A673 (cell line): ENCODE results near the gene MYO18A.

Experiments
- EZH2 ChIP-seq: fragments of 200-600 bp; sonication (generic); IDR thresholded peaks from 2 replicates; pipeline ENCODE4 v1.6.1; 2017; ENCODE audit warnings: borderline replicate concordance, low read depth, mild to moderate bottlenecking, mixed read lengths, antibody characterized with exemption, low read length; ENCODE audit not compliant: poor library complexity, severe bottlenecking
- TF ChIP-seq, protein P1 (sequence below): fragments of 300-800, 200-600 bp; sonication (generic); conservative IDR thresholded peaks from 2 replicates; pipeline ENCODE4 v1.5.1; 2017; ENCODE audit warnings: low read depth, mild to moderate bottlenecking, antibody characterized with exemption, low read length, moderate library complexity, mixed read lengths

DNA sequence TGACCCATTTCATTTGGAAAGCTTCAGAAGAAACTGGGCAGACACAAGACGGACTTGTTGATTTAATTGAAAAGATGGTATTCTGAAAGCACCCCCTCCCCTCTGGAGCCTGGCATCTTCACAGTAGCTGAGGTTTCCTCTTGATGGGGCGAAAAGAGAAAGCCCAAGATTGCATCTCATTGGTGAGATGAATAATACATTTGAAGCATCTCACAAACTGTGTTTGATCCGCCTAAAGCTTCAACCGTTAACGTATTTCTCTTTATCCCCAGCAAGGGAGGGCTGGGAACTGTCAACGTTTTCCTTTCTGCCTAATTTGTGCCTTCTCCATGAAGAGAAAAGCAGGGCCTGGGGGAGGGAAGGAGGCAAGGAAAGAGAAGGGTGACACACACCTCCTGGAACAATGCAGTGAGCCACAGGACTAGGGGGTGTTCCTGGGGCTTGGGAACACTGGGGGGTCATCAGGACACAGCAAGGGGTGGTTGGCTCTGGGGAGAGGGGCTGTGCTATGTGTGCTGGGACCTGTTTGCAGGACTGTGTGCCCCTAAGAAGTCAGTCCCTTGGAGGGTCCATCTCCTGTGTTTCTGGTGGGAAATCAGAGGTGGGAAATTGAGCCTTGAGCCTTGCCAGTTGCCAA, 155.8 kb downstream of the MYO18A start:
- TF ChIP-seq, protein P1, sequence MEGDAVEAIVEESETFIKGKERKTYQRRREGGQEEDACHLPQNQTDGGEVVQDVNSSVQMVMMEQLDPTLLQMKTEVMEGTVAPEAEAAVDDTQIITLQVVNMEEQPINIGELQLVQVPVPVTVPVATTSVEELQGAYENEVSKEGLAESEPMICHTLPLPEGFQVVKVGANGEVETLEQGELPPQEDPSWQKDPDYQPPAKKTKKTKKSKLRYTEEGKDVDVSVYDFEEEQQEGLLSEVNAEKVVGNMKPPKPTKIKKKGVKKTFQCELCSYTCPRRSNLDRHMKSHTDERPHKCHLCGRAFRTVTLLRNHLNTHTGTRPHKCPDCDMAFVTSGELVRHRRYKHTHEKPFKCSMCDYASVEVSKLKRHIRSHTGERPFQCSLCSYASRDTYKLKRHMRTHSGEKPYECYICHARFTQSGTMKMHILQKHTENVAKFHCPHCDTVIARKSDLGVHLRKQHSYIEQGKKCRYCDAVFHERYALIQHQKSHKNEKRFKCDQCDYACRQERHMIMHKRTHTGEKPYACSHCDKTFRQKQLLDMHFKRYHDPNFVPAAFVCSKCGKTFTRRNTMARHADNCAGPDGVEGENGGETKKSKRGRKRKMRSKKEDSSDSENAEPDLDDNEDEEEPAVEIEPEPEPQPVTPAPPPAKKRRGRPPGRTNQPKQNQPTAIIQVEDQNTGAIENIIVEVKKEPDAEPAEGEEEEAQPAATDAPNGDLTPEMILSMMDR, result no peak
- no peak for TF ChIP-seq EZH2
